ENCODE results near the gene TAGLN2.

The TAGLN2 gene

DNA sequence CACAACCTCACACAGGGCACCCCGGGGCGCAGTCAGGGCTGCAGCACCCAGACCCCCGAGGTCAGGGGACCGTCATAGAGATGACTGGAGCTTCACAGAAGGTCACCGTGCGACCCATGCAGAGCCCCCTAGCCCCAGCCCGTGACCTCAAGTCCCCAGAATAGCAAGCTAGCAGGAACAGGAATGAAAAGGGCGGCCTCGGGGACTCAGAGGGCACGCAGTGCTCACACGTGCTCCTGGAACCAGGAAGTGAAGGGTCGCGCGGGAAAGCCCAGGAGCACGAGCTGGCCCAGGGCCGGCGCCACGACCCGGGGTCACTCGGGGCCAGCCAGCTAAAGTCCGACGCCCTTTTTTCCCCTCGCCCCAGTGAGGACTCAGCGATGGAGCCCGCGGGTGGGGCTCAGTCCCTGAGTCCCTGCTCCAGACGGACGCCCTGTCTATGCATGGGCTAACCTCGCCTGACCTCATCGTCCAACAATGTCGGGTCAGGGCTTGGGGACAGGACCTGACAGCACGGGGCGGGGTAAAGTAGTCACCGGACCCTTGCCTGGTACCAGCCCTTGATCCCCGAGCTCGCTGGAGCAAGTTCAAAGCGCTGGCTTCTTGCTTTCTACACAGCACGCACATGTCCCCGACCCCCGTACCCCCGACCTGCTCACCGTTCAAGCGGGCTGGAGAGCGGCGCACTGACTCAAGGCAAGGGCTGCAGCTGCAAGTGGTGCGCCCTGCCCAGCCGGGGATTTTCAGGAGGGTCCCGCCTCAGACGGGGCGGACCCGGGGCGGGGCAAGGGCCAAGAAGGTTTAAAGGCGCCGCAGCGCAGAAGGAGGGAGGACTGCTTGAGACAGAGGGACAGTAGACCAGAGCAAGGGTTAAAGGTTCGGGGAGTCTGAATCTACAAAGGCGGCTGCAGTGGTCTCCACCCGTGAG is at the start of gene TAGLN2:
Gene TAGLN2 (minus strand): TSS at position 717 of the 928 bp plus-strand sequence. CDS start 4,998 bp downstream, outside the sequence.
- peak; percentile 17 for DNase-seq

DNA sequence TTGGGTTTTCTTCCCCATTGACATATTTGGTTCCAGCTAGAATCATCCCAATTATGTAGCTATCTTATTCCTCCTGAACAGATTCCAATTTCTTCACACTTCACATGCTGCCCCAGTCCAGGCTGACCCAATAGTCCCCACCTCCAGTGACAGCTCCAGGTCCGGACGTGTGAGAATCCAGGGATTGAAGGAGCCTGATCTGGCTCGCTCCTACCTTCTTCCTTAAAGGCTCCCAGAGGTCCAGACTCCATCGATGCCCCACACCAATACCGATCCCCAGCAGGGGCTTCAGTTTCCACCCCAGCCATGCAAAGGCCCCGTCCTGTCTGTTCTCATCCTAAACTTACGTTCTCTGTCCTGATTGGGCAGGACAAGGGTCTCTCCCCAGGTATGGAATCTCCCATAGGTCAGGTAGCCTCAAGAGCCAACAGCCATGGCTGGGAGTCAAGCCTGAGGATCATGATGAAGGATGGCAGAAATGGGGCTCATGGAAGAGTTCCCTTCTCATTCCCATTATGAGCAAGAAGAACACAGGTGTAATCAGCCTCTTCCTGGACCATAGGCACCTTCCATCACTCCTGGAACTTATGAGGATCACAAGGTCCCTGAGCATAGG is 49.2 kb upstream of the TAGLN2 start:
- no peak for DNase-seq

DNA sequence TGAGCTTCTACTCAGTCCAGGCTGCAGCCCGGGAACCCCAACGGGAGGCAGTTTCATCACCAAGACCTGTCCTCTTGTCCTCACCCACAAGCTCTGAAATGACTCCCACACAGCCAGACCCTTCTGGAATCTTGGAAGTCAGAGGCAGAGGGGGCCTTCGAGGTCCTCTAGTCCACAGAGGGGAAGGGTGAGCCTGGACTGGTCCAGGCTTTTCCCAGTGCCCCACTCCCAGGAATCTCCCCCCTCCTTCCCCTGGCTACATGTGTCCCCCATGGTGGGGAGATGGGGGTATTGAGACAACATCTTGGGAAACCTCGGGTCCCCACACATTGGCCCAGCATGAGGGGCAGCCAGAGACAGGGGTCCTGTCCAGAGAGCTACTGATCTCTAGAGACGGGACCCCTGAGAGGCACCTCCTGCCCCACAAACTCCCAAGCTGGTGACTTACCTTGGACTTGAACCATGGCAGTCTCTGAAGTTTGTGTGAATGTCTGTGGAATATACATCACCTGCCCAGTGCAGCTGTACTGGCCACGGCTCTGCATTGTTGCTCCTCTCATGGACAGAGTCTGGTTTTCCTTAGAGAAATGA is 48.1 kb upstream of the TAGLN2 start:
- DNase-seq: no peak

DNA sequence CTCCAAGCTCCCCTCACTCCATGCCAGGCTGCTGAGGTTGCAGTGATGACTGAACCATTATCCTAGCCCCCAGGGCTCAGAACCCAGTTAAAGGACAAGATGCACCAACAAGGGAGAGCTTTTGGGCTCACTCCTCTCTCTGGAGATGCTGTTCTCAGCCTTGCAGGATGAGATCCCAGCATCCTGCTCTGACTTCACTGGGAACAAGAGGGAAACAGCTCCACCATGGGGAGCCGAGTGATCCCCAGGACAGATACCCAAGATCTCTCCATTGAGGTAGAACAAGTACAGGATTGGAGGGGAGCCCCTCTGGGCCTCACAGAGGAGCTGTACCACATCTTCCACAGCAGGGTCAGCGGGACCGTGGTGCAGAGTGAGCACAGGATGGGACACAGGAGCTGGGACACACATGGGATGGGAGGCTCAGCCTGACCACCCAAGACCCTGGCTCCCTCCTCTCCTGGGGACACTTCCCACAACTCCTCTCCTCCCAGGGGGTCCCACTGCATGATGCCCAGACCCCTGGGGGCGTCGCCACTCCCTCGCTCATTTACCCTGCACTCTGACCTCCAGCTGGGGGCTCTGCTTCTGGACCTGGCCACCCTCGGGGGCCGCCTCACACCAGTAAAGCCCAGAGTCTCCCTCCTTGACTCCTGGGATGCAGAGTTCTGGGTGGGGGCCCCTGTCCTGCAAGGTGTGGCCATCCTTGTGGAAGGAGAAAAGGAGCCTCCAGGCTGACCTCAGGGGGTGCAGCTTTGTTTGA is 47.3 kb upstream of the TAGLN2 start:
- no peak for DNase-seq

DNA sequence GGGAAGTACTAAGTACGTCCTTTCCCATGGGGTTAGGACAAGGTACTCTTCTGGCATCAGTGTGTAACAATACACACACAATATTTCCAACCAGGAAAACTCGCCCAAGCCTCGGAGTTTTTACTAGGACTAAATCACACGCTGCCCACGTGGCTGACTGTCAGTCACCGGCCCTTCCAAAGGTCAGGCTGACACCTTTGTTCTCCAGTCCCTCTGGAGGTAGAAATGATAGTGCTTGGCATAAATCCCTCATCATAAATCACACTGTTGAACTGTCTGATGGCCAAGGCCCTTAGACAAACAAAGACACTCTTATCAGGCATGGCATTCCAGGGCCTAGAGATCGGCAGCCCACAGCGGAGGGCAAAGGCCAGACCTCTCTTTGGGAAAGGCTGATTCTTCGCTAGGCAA is 45.6 kb upstream of the TAGLN2 start:
- DNase-seq: no peak

DNA sequence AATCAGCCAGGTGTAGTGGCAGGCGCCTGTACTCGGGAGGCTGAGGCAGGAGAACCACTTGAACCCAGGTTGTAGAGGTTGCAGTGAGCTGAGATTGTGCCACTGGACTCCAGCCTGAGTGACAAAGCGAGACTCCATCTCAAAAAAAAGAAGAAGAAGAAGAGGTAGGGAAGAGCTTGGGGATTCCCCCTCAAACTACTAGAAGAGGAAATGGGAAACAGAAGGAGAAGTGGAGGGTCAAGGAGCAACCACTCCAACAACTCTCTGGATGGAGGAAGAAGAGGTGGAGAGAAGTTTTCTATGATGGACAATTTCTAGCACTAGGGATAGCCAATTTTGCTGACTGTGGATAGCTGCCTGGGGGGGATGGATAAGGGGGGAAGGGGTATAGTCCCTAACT is 43.6 kb upstream of the TAGLN2 start:
- DNase-seq: no peak

DNA sequence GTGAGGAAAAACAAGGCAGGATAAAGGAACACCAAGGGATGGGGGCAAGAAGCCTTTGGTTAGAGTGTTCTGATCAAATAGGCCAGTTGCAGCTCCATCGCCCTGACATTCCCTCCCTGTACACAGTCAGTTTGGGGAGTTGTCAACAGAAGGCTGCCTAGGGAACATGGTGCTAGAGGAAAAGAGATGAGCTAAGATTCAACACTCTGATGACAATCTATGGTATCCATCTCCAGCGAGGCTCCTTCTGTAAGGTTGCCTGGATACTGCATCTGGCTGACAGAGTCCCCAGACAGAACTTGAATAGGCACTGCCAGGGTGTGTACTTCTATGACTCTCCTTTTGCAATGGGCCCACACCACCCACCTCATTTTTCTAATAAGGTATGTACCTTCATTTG is 40.0 kb upstream of the TAGLN2 start:
- DNase-seq: no peak

DNA sequence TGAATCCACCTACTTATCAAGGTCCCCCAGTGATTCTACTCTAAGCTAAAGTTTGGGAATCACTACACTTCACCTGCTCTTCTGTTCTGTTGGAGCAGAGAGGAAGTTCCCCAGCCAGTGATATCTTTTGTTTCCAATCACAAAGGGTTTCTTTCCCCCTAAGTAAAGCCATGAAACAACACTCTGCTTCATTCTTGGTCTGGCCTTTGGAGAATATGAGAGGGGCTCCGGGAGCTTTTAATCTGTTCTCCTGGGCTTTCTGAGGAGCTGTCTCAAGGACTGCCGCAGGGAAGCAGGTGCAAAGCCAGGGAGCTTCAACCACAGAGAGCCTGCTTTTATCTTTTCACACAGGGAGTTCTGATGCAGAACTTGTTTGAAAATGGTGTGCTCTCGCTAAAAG is 38.8 kb upstream of the TAGLN2 start:
- DNase-seq: no peak

DNA sequence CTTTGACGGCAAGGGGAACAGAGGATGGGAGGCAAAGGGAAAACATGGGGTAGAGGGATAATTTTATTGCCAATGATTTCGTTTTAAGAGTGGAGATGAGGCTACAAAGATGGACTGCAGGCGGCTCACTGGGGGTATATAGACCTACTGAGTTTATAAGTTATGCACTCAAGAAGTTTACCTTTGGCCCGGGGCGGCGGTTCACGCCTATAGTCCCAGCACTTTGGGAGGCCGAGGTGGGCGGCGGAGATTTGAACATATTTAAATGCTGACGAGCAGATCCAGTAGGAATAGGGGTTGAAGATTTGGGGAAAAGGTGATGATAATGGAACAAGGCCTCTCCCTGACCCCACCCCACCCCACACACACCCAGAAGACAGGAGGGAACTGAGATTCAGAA is 36.9 kb upstream of the TAGLN2 start:
- DNase-seq: no peak

DNA sequence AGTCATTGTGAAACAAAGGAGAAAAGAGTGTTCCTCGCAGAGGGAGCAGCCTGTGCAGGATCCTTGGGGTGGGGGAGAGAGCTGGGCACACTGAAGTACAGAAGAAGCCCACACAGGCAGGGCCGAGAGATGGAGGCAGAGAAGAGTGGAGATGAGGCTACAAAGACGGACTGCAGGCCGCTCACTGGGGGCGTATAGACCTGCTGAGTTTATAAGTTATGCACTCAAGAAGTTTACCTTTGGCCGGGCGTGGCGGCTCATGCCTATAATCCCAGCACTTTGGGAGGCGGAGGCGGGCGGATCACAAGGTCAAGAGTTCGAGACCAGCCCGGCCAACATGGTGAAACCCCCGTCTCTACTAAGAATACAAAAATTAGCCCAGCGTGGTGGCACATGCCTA is 36.3 kb upstream of the TAGLN2 start:
- no peak for DNase-seq

DNA sequence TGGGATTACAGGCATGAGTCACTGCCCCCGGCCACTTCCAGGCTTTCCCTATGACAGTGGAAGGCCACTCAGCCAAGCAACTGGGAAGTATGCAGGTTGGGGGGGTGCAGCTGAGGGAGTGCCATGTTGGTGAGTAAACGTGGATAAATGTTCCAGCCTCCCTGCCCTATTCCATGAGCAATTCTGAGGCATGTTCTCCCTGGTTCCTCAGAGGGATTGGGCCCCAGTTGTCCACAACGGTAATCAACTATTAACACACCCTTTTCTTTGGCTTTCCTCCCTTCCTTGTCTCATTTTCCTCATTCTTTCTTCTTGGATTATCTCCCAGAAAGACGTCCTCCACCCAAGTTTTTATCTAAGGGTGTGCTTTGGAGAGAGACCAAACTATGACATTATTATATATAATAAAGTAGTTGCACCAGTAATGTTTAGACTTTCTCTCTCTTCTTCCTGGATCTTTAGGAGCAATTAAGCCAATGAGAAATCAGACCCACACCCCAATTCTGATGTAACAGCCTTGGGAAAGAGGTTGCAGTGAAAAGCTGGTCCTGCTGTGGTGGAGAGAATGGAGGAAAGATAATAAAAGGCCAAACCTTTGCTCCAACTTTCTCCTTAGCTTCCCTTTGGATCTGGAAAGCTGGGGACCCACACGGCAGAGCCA is 35.5 kb upstream of the TAGLN2 start:
- DNase-seq: no peak

DNA sequence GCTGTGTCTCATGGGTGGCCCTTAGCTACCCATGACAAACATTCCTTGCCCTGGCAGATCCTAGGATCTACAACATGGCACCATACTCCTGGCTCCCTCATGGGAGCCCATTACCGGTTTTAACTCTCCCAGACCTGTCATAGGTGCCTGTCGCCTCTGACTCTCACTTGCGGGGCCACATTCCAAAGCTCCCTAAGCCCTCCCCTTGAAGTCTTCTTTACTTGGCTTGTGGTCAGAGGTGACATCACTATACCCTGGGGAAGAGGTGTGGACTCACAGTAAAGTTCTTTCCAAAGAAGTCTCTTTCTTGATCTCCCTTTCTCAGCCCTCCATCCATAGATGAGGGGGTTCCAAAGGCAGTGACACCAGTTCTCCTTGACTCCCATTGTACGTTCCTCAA is 34.1 kb upstream of the TAGLN2 start:
- DNase-seq: no peak

DNA sequence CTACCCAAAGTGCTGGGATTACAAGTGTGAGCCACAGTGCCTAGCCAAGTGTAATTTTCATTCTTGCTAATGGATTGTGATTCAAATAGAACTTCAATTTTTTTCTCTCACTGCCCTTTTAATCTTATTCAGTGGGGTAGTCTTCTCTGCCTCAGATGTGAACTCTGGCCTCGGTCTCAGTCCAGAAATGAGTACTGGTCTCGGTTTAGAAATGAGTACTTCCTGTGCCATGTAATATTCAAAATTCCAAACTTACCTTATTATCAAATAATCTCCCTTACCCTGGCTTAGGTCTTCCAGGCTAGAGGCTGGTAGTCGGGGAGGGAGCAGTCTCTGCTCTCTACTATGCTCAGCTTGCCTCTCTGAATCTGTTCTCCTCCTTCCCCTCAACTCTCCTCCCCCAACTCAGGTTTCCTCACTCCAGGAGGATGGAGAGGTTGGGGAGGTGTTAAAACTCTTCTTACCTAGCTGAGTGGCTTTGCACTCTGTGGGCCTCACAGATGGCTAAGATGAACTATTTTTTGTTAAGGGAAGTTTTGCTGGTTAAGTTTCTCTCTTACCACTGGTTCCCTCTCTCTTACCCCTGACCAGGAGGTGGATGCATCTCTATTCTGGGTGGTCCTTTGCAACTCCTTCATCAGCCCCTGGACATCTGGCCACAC is 33.5 kb upstream of the TAGLN2 start:
- DNase-seq: no peak

DNA sequence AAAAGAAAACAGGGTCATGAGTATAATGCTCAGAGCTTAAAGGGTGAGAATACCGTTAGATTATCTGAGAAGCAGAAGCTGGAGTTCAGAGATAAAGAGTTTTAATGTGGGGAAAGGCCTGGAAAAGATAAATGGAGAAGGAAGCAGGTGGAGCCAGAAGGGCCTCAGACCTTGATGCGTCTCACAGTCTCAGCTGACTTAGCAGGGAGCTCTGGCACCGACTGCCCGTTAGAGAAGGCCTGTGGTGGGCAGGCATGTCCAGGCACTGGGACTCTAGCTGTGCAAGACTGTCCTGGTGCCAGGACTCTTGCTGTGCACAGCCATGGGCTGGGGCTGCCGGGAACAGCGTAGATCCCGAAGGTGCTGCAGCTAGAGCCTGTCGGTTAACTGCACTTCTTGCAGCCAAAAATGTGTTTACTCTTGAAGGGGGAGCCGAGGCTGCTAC is 32.5 kb upstream of the TAGLN2 start:
- DNase-seq: no peak

DNA sequence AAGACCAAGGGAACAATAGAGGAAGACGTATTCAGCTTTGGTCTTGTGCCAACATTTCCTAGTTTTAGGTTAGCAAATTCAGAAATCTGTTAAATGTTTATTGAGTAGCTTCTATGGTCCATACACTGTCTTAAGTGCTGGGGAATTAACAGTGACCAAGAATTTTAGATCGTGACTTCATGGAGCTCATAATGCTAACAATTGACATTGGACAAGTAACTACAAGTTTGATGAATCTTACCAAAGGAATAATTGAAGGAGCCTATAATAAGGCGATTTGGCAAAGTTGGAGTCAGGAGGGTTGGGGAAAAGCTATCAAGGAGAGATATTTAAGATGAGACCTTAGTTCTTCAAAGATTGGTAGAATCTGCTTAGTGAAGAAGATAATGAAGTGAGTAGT is 30.1 kb upstream of the TAGLN2 start:
- DNase-seq: no peak

DNA sequence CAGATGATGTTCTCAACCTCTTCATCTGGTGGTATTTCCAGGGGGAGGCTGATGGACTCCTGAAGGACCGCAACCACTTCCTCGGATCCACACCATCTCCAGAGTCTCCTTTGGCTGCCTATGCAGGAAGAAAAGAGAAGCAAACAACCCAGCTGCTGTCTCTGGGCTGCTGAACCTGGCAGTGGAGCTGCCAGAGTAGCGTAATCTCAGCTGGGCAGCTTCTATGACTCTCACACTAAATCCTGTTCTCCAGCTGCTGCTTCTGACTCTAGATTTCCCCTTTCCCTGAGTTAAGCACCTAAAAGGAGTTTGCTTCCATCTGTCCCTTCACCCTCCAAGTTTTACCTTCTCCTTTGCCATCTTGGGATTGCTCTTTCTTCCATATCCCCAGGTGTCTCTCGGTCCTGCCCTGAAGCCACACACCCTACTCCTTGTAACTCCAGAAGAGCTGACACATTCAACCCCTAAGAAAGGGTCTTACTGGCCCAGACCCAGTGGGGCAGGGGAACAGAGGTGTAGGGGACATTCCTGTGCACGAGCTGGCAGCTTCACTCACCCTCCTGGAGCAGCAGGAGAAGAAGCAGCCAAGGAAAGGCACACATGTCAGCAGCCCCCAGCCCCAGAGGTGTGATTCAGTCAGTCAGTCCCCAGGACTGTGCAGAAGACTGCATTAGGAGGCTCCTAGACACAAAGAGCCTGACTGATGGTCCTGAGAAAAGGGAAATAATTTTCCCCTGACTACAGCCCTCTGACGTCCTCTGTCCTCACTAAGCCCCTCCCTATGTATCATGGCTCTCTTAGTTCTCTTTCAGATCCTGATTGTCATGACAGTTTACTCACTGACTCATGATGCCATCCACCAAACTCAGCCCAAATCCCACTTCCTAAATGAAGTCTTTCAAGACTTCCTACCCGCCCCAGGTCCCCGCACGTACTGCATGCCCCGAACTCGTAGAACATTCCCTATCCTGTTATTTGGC is 28.5 kb upstream of the TAGLN2 start, which contains the start of gene SLAMF9:
Gene SLAMF9 (minus strand): TSS at position 702 of the 980 bp plus-strand sequence. CDS start 100 bp downstream, at position 602.
- no peak for DNase-seq

DNA sequence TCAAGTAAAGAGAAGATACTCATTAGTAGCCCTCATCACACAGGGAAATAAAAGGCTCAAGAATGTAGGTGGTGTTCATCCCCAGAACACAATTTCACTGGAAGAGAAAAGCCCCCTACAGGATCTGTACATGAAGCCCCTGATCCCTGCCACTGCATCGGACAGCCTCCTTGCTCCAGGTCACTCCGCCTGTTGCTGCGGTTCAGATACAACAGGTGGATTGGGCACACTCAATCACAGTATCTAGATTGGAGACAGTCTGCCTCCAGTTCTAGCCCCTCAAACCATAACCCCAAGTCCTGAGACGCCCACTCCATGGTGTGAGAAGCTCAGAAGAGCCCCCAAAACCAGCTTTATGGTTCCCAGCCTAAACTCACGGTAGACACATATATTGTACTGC is 27.6 kb upstream of the TAGLN2 start:
- no peak for DNase-seq

DNA sequence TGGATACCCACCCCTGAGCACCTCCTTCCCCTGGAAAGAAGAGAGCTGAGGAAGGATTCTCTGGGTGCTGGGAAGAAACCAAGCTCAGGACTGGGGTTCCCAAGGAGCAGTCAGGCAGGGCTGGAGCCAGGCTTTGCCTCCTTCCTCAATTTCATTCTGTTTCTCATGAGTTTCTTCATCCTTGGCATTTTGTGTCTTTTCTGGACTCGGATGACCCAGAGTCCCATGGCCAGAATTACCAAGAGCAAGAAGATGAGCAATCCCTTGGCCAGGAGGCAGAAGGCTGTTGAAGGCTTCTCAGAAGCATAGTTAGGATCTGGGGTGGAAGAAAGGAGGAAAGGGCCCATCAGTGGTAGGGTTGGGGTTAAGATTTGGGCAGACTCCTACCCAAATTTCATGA is 26.2 kb upstream of the TAGLN2 start:
- DNase-seq: no peak

DNA sequence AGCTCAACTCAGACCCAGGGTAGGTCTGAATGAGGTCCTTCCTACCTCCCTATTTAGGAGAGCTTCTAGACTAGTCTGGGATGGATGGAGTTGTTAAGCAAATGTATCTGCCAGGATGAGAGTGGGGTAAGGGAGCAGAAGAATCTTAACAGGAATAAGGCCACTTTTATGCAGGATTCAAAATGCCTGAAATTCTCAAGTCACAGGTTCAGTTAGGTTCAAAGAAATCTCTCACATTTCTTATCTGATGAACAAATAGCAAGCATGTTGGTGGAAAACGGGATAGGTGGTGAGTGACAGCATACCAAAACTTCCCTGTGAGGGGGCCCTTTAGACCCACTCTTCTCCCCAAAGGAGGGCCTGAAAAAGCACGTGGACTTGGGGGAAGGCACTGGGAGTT is 25.7 kb upstream of the TAGLN2 start:
- no peak for DNase-seq

DNA sequence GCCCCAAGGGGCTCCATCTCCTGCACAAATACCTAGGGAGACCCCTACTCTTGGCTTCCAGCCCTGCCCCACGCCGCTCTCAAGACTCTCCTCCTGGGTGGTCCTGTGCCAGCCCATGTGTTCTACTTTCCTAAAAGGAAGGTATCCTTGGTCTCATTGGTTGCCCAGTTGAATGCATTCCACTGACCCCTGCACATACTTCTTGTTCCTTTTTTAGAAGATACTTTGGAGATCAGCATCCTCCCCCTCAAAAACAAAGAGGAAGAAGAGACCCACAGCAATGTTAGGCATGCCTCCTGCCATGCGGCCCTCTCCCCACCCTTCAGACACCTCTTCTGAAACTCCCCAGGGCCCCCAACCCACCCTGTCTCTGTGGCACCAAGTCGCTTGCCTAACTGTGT is 24.7 kb upstream of the TAGLN2 start:
- DNase-seq: no peak

DNA sequence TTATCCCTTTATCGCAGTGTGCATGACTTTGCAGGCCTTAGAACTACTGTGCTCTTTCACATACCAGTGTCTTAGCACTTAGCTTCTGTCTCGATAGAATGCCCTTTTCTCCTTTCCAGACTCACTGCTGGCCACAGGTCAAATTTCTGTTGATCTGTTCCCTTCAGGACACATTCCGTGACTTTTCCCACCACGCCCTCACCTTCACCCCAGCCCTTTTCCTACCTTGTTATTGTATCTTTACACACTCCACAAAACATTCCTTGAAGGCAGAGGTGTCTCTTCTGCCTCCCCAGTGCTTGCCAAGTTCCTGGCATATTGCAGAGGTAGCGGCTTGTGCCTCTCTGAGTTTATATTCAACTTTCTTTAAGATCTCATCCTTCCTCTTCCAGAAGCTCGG is 23.8 kb upstream of the TAGLN2 start:
- DNase-seq: no peak
